Measurements from ENCODE around the gene RAB5B.

DNA sequence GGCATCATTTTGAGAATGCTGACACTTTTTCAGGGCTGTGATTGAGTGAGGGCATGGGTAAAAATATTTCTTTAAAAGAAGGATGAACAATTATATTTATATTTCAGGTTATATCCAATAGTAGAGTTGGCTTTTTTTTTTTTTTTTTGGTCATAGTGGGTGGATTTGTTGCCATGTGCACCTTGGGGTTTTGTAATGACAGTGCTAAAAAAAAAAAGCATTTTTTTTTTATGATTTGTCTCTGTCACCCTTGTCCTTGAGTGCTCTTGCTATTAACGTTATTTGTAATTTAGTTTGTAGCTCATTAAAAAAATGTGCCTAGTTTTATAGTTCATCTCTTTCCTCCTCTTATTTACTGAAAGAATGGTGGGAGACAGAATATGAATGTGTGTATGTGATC lies 1.4 kb upstream of the RAB5B start:
- TF ChIP-seq POLR2A (IDR thresholded peaks at IDR 0.05; ENCODE audit: low read depth) = no peak
- TF ChIP-seq, protein P1, sequence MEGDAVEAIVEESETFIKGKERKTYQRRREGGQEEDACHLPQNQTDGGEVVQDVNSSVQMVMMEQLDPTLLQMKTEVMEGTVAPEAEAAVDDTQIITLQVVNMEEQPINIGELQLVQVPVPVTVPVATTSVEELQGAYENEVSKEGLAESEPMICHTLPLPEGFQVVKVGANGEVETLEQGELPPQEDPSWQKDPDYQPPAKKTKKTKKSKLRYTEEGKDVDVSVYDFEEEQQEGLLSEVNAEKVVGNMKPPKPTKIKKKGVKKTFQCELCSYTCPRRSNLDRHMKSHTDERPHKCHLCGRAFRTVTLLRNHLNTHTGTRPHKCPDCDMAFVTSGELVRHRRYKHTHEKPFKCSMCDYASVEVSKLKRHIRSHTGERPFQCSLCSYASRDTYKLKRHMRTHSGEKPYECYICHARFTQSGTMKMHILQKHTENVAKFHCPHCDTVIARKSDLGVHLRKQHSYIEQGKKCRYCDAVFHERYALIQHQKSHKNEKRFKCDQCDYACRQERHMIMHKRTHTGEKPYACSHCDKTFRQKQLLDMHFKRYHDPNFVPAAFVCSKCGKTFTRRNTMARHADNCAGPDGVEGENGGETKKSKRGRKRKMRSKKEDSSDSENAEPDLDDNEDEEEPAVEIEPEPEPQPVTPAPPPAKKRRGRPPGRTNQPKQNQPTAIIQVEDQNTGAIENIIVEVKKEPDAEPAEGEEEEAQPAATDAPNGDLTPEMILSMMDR (IDR thresholded peaks at IDR 0.05) = no peak

All from esophagus muscularis mucosa (tissue), 3 donors.